Upper lobe of left lung (tissue), 6 donors: ENCODE results near the gene SLC25A24. TPM values are rescaled to one million over a fixed set of nuclear protein-coding genes. Genes with fewer than 3 reads are reported as not detected.
A peak's percentile ranks its signal among the peaks of the same experiment; 100 is the strongest.
"Not testable (repeated sequence)": the region's sequence is repeated elsewhere in the genome, so short reads cannot be mapped to it uniquely, and the experiment has no call there.

Experiments used
- ATAC-seq, 2 donors: fragments of 200-7000 bp; cut with Tn5 transposase; one replicate each; pipeline ENCODE4 v1.9.1; 2022; ENCODE audit warnings: mild to moderate bottlenecking in 2 of 2, moderate library complexity in 2 of 2; ENCODE audit not compliant: low FRiP score in 2 of 2
- DNase-seq, 2 donors: peaks; one replicate each; pipeline ENCODE4 v3.0.0-alpha.2; 2019 to 2020
- H3K27ac ChIP-seq, 4 donors: fragments of 200-600 bp; sonication (generic); one replicate each; pipeline ENCODE4 v1.5.1; 2016 to 2019
- H3K27me3 ChIP-seq, 4 donors: fragments of 200-600 bp; sonication (generic); one replicate each; pipeline ENCODE4 v1.5.1; 2017 to 2019
- H3K36me3 ChIP-seq, 4 donors: fragments of 200-600 bp; sonication (generic); one replicate each; pipeline ENCODE4 v1.5.1; 2016 to 2019
- H3K4me1 ChIP-seq, 4 donors: fragments of 200-600 bp; sonication (generic); one replicate each; pipeline ENCODE4 v1.5.1; 2018 to 2019
- H3K4me3 ChIP-seq, 4 donors: fragments of 200-600 bp; sonication (generic); one replicate each; pipeline ENCODE4 v1.5.1; 2017 to 2019; ENCODE audit warnings: mild to moderate bottlenecking in 2 of 4, moderate library complexity in 1 of 4
- H3K9me3 ChIP-seq, 4 donors: fragments of 200-600 bp; sonication (generic); one replicate each; pipeline ENCODE4 v1.5.1; 2018 to 2019
- CTCF ChIP-seq, 6 experiments: fragments of 450-650 bp in 4 of 6; fragments of 200-600 bp in 2 of 6; sonication (generic) in 2 of 6; IDR thresholded peaks; one replicate each; pipeline ENCODE4 v1.5.1; 2016 to 2019; ENCODE audit warnings: antibody characterized with exemption in 6 of 6
- EP300 ChIP-seq, 4 donors: sonication (generic); formaldehyde crosslinking; IDR thresholded peaks; one replicate each; pipeline ENCODE4 v1.5.1; 2017; ENCODE audit warnings: antibody characterized with exemption in 4 of 4, control low read depth in 2 of 4
- POLR2A ChIP-seq, 4 donors: fragments of 450-650 bp; IDR thresholded peaks; one replicate each; pipeline ENCODE4 v1.5.1; 2016 to 2017; ENCODE audit warnings: antibody characterized with exemption in 4 of 4, mild to moderate bottlenecking in 2 of 4
- POLR2AphosphoS5 ChIP-seq, 2 donors: sonication (generic); formaldehyde crosslinking; IDR thresholded peaks; one replicate each; pipeline ENCODE4 v1.5.1; 2017; ENCODE audit warnings: antibody characterized with exemption in 2 of 2
- WGBS, 2 donors: methylation state at CpG; one replicate each; pipeline ENCODE4 v1.1.5; 2017 to 2018; 5-methylcytosine and 5-hydroxymethylcytosine counted together
- total RNA-seq, 6 donors: library from RNA; depleted of rRNA in 4 of 6; stranded (reverse); fragments of >200 nt in 4 of 6; gene quantifications; one replicate each; pipeline versions ENCODE4 v1.1.0 to v1.2.1, GENCODE V29; 2016 to 2021
- donor health status: DM: no; HTN: no; CAD: no; lungs with moderate emphysema.
- donor health status: DM: no; HTN: yes; CAD: no; lungs with severe emphysema.

SLC25A24 gene
- total RNA-seq, 6 donors from 2014 or later, result 28.6 to 96.7 (median 42.5) TPM

GRCh38 chr1:108216028-108216890 lies 16.1 kb upstream of the SLC25A24 start:
- not testable (repeated sequence) for H3K4me1 ChIP-seq, H3K4me3 ChIP-seq, H3K36me3 ChIP-seq, DNase-seq, H3K27ac ChIP-seq, H3K9me3 ChIP-seq, ATAC-seq, H3K27me3 ChIP-seq
- WGBS, 2 donors, result 78 to 82% methylated on average over 6 of the region's 6 CpGs

- not testable (repeated sequence) for H3K27ac ChIP-seq, H3K27me3 ChIP-seq, H3K4me1 ChIP-seq, H3K4me3 ChIP-seq, H3K9me3 ChIP-seq, DNase-seq, H3K36me3 ChIP-seq
- 30 to 39% methylated on average over 2 to 5 of the region's 5 CpGs for WGBS, 2 donors
- peak in 3 of 6 experiments; percentile 13 to 71 (median 39) for TF ChIP-seq CTCF (IDR thresholded peaks at IDR 0.05)
- ATAC-seq, result peak in 1 of 2 donors; percentile 68
Observed at GRCh38 chr1:108214641-108215465, 14.7 kb upstream of the SLC25A24 start.

GRCh38 chr1:108211014-108211413 lies 10.9 kb upstream of the SLC25A24 start:
- Histone ChIP-seq H3K27me3 (no peaks in the 10 kb centered on the region), H3K4me3 (no peak overlapping the region), H3K36me3 (no peaks in the 10 kb centered on the region), H3K4me1 (no peaks in the 10 kb centered on the region), H3K9me3 (no peaks in the 10 kb centered on the region), H3K27ac (no peak overlapping the region)
- TF ChIP-seq POLR2A (IDR thresholded peaks at IDR 0.05), result no peak
- no peak for TF ChIP-seq CTCF (IDR thresholded peaks at IDR 0.05)
- TF ChIP-seq POLR2AphosphoS5 (IDR thresholded peaks at IDR 0.05), result no peak
- TF ChIP-seq EP300 (IDR thresholded peaks at IDR 0.05), result no peak
- 93 to 98% methylated on average over 1 of the region's 1 CpG for WGBS, 2 donors
- ATAC-seq (no peak), DNase-seq (no peak)

GRCh38 chr1:108209456-108210108 lies 9.4 kb upstream of the SLC25A24 start:
- H3K36me3 ChIP-seq, result no peaks in the 10 kb centered on the region

More at GRCh38 chr1:108209456-108210108, 9.4 kb upstream of the SLC25A24 start:
- Histone ChIP-seq H3K27me3 (no peaks in the 10 kb centered on the region), H3K9me3 (no peaks in the 10 kb centered on the region), H3K4me1 (no peaks in the 10 kb centered on the region), H3K4me3 (no peak overlapping the region), H3K27ac (no peak overlapping the region)
- WGBS, 2 donors, result 69 to 89% methylated on average over 7 to 11 of the region's 11 CpGs
- ATAC-seq (no peak), DNase-seq (no peak)
- no peak for TF ChIP-seq EP300 (IDR thresholded peaks at IDR 0.05)
- TF ChIP-seq POLR2A (IDR thresholded peaks at IDR 0.05), result no peak
- no peak for TF ChIP-seq CTCF (IDR thresholded peaks at IDR 0.05)
- TF ChIP-seq POLR2AphosphoS5 (IDR thresholded peaks at IDR 0.05), result no peak
